ENCODE results near the gene PTBP2. TPM values are rescaled to one million over a fixed set of nuclear protein-coding genes. Genes with fewer than 3 reads are reported as not detected.
A peak's percentile ranks its signal among the peaks of the same experiment; 100 is the strongest.

PTBP2 gene, protein sequence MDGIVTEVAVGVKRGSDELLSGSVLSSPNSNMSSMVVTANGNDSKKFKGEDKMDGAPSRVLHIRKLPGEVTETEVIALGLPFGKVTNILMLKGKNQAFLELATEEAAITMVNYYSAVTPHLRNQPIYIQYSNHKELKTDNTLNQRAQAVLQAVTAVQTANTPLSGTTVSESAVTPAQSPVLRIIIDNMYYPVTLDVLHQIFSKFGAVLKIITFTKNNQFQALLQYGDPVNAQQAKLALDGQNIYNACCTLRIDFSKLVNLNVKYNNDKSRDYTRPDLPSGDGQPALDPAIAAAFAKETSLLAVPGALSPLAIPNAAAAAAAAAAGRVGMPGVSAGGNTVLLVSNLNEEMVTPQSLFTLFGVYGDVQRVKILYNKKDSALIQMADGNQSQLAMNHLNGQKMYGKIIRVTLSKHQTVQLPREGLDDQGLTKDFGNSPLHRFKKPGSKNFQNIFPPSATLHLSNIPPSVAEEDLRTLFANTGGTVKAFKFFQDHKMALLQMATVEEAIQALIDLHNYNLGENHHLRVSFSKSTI
- 56.7 TPM for total RNA-seq

DNA sequence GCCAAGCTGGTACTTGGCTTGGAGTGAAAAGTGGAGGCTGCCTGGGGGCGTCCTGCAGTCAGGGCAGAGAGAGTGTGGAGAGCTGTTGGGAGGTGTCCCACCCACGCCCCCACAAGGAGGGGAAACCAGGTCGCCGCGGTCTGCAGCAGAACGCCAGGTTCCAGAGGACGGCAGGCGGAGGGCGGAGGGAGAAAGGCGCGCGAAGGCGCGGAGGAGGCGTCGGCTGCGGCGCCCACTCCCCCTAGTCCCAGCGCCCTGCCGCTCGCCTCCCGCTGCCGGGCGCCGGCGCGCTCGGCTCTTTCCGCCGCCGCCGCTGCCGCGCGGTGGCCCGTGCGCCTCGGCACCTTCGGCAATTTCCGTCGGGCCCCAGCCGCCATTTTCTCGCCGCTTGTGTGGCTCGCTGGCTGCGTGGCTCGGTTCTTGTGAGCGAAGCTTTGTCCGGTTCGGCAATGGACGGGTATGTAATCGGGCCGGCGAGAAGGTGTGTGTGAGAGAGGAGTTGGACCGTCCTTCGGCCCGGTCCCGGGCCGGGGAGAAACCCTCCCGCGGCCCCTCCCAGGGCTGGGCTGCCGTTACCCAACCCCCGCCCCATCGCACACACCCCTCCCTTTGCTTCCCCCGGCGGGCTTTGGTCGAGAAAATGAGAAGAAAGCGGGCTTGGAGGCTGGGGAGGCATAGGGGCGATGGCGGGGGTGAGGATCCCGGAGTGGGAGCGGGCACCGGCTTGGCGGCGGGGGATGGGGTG lies at the start of gene PTBP2:
PTBP2 (plus strand) TSS at position 369 of the 745 bp plus-strand sequence; CDS start at position 450, 81 bp downstream.
- TF ChIP-seq CTCF (IDR thresholded peaks at IDR 0.05) (no peak), POLR2AphosphoS5 (IDR thresholded peaks at IDR 0.05; ENCODE audit: insufficient read depth in 1 of 2, low read depth in 1 of 2) (peak in 1 of 2 donors; percentile 74)
- intact Hi-C loops (cut with DNase I): no loop called here
- peak within 1 kb of the TSS; percentile 89 to 92 for H3K4me3 ChIP-seq

GRCh38 chr1:96674915-96675314 lies 46.7 kb upstream of the PTBP2 start:
- Histone ChIP-seq H3K27ac (no peak overlapping the region), H3K4me3 (no peak overlapping the region), H3K4me1 (no peaks in the 10 kb centered on the region), H3K9me3 (peaks cover 6% of the 10 kb centered on the region), H3K27me3 (no peaks in the 10 kb centered on the region), H3K36me3 (no peaks in the 10 kb centered on the region)
- intact Hi-C loops (cut with DNase I): no loop called here
- TF ChIP-seq POLR2A (IDR thresholded peaks at IDR 0.05) (no peak), POLR2AphosphoS5 (IDR thresholded peaks at IDR 0.05; ENCODE audit: insufficient read depth in 1 of 2, low read depth in 1 of 2) (no peak), CTCF (IDR thresholded peaks at IDR 0.05) (no peak)
- no peak for DNase-seq (ENCODE audit: extremely low spot score in 2 of 2)

More for the DNA sequence above, at the start of gene PTBP2:
- Histone ChIP-seq H3K27ac (peak within 1 kb of the TSS; percentile 98), H3K9me3 (no peaks in the 10 kb centered on the region), H3K27me3 (no peaks in the 10 kb centered on the region), H3K36me3 (no peaks in the 10 kb centered on the region), H3K4me1 (peaks cover 17% of the 10 kb centered on the region)
- DNase-seq (ENCODE audit: extremely low spot score in 2 of 2): no peak

DNA sequence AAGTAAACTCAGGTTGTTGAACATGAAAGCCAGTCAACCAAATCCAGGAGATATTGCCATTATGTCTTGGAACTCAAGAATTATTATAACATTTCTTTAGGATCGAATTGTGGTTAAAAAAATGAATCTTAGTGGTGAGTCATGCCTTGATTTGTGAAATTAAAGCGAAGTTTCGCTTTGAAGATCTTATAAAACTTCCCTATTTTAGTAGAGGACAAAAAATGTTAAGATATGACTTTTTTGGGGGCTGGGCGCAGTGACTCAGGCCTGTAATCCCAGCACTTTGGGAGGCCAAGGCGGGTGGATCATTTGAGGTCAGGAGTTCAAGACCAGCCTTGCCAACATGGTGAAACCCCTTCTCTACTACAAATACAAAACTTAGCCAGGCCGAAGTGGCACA lies 39.5 kb upstream of the PTBP2 start:
- Histone ChIP-seq H3K4me3 (no peak overlapping the region), H3K27me3 (no peaks in the 10 kb centered on the region), H3K27ac (no peak overlapping the region), H3K36me3 (no peaks in the 10 kb centered on the region), H3K4me1 (peaks cover 6% of the 10 kb centered on the region), H3K9me3 (no peaks in the 10 kb centered on the region)
- intact Hi-C loops (cut with DNase I): no loop called here
- no peak for DNase-seq (ENCODE audit: extremely low spot score in 2 of 2)
- TF ChIP-seq POLR2A (IDR thresholded peaks at IDR 0.05) (no peak), POLR2AphosphoS5 (IDR thresholded peaks at IDR 0.05; ENCODE audit: insufficient read depth in 1 of 2, low read depth in 1 of 2) (no peak), CTCF (IDR thresholded peaks at IDR 0.05) (no peak)

GRCh38 chr1:96683931-96684330 lies 37.7 kb upstream of the PTBP2 start:
- Histone ChIP-seq H3K27me3 (no peaks in the 10 kb centered on the region), H3K4me3 (no peak overlapping the region), H3K4me1 (peaks cover 6% of the 10 kb centered on the region), H3K27ac (no peak overlapping the region), H3K36me3 (no peaks in the 10 kb centered on the region), H3K9me3 (no peaks in the 10 kb centered on the region)
- intact Hi-C loops (cut with DNase I): no loop called here
- DNase-seq (ENCODE audit: extremely low spot score in 2 of 2): no peak
- TF ChIP-seq POLR2AphosphoS5 (IDR thresholded peaks at IDR 0.05; ENCODE audit: insufficient read depth in 1 of 2, low read depth in 1 of 2) (peak in 1 of 2 donors; percentile 43), POLR2A (IDR thresholded peaks at IDR 0.05) (no peak)

DNA sequence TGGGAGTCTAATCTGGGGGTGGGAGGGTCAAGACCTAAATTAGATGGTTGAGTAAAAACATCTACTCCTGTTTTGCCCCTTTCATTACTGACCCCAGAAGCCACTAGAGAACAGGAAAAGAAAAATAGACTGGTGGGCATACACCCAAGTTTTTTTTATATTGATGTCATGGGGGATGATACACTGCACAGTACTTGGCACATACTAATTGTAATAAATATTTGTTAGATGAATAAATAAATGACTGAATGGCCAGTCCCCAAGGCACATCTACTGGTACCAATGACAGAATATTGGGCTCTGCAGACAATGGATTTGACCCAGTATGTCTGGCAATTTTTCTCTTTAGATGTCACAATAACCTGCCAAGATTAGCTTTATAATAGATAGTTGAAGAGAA lies 36.8 kb upstream of the PTBP2 start:
- no peaks in the 10 kb centered on the region for H3K27me3 ChIP-seq
- no peak overlapping the region for H3K4me3 ChIP-seq
- H3K4me1 ChIP-seq: peaks cover 6% of the 10 kb centered on the region
- intact Hi-C loops (cut with DNase I): no loop called here
- no peak for DNase-seq (ENCODE audit: extremely low spot score in 2 of 2)
- no peak overlapping the region for H3K27ac ChIP-seq
- H3K36me3 ChIP-seq: no peaks in the 10 kb centered on the region
- no peaks in the 10 kb centered on the region for H3K9me3 ChIP-seq
- TF ChIP-seq POLR2AphosphoS5 (IDR thresholded peaks at IDR 0.05; ENCODE audit: insufficient read depth in 1 of 2, low read depth in 1 of 2) (no peak), POLR2A (IDR thresholded peaks at IDR 0.05) (no peak), CTCF (IDR thresholded peaks at IDR 0.05) (no peak)
